ENCODE data around the gene SLC16A7. TPM values are rescaled to one million over a fixed set of nuclear protein-coding genes. Genes with fewer than 3 reads are reported as not detected.
"Not testable (repeated sequence)": the region's sequence is repeated elsewhere in the genome, so short reads cannot be mapped to it uniquely, and the experiment has no call there.

SLC16A7 gene
- total RNA-seq, 1 donor from 2014 or later = 26.0 TPM

GRCh38 chr12:59737725-59738463 is 142.1 kb downstream of the SLC16A7 start:
- TF ChIP-seq CTCF (IDR thresholded peaks at IDR 0.05) = no peak
- no peaks in the 10 kb centered on the region for H3K9me3 ChIP-seq
- intact Hi-C loops (cut with DNase I) = no loop called here
- peaks cover 6% of the 10 kb centered on the region for H3K4me1 ChIP-seq
- peak overlapping the region; percentile 20 for H3K4me3 ChIP-seq
- no peaks in the 10 kb centered on the region for H3K27me3 ChIP-seq
- H3K27ac ChIP-seq = no peak overlapping the region
- H3K36me3 ChIP-seq = no peaks in the 10 kb centered on the region
- ATAC-seq (no peak), DNase-seq (no peak)

GRCh38 chr12:59742841-59743240 is 147.0 kb downstream of the SLC16A7 start:
- Histone ChIP-seq H3K9me3 (no peaks in the 10 kb centered on the region), H3K4me1 (no peaks in the 10 kb centered on the region), H3K4me3 (no peak overlapping the region), H3K27ac (no peak overlapping the region), H3K27me3 (no peaks in the 10 kb centered on the region), H3K36me3 (no peaks in the 10 kb centered on the region)
- intact Hi-C loops (cut with DNase I) = no loop called here
- no peak for DNase-seq
- ATAC-seq = no peak
- TF ChIP-seq CTCF (IDR thresholded peaks at IDR 0.05) = no peak

- H3K4me1 ChIP-seq = no peaks in the 10 kb centered on the region
- DNase-seq = no peak
- no peak overlapping the region for H3K27ac ChIP-seq
- TF ChIP-seq CTCF (IDR thresholded peaks at IDR 0.05) = no peak
- intact Hi-C loops (cut with DNase I) = no loop called here
- H3K9me3 ChIP-seq = no peaks in the 10 kb centered on the region
- H3K36me3 ChIP-seq = no peaks in the 10 kb centered on the region
- no peak for ATAC-seq
- H3K4me3 ChIP-seq = no peak overlapping the region
- H3K27me3 ChIP-seq = no peaks in the 10 kb centered on the region
Measured at GRCh38 chr12:59744564-59744963, 148.7 kb downstream of the SLC16A7 start.

- H3K4me1 ChIP-seq; H3K36me3 ChIP-seq; ATAC-seq; H3K4me3 ChIP-seq; intact Hi-C loops (cut with DNase I); H3K27ac ChIP-seq; H3K9me3 ChIP-seq; H3K27me3 ChIP-seq; DNase-seq: not testable (repeated sequence)
Measured at GRCh38 chr12:59751091-59751490, 155.3 kb downstream of the SLC16A7 start.

- Histone ChIP-seq H3K36me3 (no peaks in the 10 kb centered on the region), H3K4me1 (no peaks in the 10 kb centered on the region), H3K27me3 (no peaks in the 10 kb centered on the region), H3K9me3 (no peaks in the 10 kb centered on the region), H3K4me3 (no peak overlapping the region), H3K27ac (no peak overlapping the region)
- ATAC-seq = no peak
- DNase-seq = no peak
- TF ChIP-seq CTCF (IDR thresholded peaks at IDR 0.05) = no peak
- intact Hi-C loops (cut with DNase I) = no loop called here
Measured at GRCh38 chr12:59761542-59761941, 165.7 kb downstream of the SLC16A7 start.

GRCh38 chr12:59763835-59764234 is 168.0 kb downstream of the SLC16A7 start:
- intact Hi-C loops (cut with DNase I) = no loop called here
- Histone ChIP-seq H3K4me3 (no peak overlapping the region), H3K27ac (no peak overlapping the region), H3K4me1 (no peaks in the 10 kb centered on the region), H3K27me3 (no peaks in the 10 kb centered on the region), H3K9me3 (no peaks in the 10 kb centered on the region), H3K36me3 (no peaks in the 10 kb centered on the region)
- DNase-seq (no peak), ATAC-seq (no peak)
- no peak for TF ChIP-seq CTCF (IDR thresholded peaks at IDR 0.05)

All from upper lobe of right lung (tissue), 1 donor.